ENCODE measurements around the gene NTN4. TPM values are rescaled to one million over a fixed set of nuclear protein-coding genes. Genes with fewer than 3 reads are reported as not detected.

NTN4 gene
- 51.9 and 135 TPM in 2 replicates for total RNA-seq

DNA sequence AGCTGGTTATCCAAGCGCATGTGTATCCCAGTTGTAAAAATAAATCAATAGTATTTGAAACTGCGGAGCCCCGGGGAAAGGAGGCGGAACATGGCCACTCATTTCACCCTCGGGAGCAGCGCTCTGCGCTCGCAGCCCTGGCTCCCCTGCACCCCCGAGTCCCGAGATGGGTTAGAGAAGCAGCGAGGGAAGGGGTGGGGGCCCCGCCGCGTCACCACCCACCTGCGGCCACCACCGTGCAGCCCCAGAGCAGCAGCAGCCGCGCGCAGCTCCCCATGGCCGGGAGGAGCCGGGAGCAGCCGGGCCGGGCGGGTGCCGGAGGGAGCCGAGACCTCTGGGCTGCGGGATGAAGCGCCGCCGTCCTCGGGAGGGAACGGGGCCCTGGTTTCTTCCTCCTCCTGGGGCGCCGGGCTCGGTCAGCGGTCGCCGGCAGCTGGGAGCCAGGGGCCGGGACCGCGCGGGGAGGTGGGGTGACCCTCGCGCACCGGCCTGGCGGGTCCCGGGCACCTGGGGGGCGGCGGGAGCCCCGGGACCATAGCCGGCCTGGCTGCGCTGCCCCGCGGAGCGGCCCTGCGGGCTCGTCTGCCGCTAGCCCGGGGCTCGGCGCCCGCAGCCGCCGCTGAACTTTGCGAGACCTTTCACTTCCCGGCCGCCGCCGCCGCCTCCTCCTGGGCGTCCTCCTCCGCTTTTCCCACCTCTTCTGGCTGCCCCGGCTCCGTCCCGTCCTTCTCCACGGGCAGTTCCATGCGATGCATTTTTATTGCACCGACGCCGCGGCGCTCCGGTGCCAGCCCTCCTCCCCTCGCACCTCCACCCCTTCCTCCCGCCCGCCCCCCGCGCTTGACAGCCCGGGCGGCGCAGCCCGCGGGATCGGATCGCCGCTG lies at the start of gene NTN4:
TSS of gene NTN4 (minus strand) at position 732 of the 884 bp plus-strand sequence. CDS start at position 277, 455 bp downstream.
- peak within 1 kb of the TSS; percentile 61 for H3K4me3 ChIP-seq (ENCODE audit: low read depth, low read length)
- TF ChIP-seq, protein P1, sequence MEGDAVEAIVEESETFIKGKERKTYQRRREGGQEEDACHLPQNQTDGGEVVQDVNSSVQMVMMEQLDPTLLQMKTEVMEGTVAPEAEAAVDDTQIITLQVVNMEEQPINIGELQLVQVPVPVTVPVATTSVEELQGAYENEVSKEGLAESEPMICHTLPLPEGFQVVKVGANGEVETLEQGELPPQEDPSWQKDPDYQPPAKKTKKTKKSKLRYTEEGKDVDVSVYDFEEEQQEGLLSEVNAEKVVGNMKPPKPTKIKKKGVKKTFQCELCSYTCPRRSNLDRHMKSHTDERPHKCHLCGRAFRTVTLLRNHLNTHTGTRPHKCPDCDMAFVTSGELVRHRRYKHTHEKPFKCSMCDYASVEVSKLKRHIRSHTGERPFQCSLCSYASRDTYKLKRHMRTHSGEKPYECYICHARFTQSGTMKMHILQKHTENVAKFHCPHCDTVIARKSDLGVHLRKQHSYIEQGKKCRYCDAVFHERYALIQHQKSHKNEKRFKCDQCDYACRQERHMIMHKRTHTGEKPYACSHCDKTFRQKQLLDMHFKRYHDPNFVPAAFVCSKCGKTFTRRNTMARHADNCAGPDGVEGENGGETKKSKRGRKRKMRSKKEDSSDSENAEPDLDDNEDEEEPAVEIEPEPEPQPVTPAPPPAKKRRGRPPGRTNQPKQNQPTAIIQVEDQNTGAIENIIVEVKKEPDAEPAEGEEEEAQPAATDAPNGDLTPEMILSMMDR (IDR thresholded peaks at IDR 0.05; ENCODE audit: insufficient read depth, low read depth, low read length): no peak
- peak; percentile 28 for DNase-seq (ENCODE audit: low read depth)

DNA sequence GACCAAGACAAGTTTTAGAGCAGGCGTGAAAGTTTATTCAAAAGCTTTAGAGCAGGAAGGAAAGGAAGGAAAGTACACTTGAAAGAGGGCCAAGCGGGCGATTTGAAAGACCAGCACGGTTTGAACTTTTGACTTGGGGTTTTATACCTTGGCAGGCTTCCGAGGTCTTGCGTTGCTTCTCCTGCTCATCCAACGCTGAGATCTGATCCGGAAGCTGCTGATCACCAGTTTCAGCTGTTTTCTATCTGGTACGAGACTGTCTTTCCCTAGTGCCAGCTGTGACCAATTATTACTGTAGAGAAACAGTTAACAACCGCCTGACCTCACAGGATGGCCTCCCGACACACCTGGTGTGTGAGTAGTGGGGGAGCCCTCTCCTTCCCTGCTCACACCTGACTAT lies 47.6 kb upstream of the NTN4 start:
- TF ChIP-seq, protein P1 (IDR thresholded peaks at IDR 0.05; ENCODE audit: insufficient read depth, low read depth, low read length): no peak
- DNase-seq (ENCODE audit: low read depth): peak; percentile 59
- H3K4me3 ChIP-seq (ENCODE audit: low read depth, low read length): no peak overlapping the region

DNA sequence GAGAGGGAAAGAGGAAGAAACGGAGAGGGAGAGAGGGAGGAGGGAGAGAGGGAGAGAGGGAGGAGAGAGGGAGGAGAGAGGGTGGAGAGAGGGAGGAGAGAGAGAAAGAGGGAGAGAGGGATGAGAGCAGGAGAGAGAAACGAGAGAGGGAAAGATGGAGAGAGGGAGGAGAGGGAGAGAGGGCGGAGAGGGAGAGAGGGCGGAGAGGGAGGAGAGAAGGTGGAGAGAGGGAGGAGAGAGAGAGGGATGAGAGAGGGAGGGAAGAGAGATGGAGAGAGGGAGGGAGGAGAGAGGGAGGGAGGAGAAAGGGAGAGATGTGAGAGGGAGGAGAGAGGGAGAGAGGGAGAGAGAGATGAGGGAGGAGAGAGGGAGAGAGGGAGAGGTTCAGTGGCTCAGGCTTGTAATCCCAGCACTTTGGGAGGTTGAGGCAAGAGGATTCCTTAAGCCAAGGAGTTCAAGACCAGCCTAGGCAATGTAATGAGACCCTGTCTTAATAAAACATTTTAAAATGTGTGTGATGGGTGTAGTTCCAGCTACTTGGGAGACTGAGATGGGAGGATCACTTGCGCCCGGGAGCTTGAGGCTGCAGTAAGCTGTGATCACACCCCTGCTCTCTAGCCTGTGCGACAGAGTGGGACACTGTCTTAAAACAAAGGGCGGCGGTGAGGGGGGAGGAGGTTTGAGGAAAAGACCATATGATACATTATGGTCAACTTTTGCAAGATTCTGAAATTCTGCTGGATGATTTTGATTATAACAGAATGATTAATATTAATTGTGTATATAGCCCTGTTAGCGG lies 46.9 kb upstream of the NTN4 start:
- TF ChIP-seq, protein P1 (IDR thresholded peaks at IDR 0.05; ENCODE audit: insufficient read depth, low read depth, low read length): no peak
- H3K4me3 ChIP-seq (ENCODE audit: low read depth, low read length): no peak overlapping the region
- no peak for DNase-seq (ENCODE audit: low read depth)

DNA sequence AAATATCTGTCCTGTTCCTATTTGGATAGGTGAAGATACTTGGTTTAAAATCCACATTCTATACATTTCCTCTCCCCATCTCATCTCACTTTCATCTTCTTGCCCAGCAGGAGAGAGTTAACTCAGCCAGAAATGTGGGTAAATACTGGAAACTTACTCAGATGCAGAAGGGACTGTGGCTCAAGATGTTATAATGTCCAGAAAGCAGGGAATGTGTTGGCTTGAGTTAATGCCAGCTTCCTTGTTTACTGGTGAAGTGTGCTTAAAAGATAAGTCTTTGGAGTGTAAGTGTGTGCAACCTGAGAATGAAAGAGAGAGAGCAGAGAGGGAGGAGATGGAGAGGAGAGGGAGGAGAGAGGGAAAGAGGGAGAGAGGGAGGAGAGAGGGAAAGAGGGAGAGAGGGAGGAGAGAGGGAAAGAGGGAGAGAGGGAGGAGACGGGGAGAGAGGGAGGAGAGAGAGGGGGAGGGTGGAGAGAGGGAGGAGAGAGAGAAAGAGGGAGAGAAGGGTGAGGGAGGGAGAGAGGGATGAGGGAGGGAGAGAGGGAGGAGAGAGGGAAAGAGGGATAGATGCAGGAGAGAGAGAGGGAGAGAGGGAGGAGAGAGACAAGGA lies 46.2 kb upstream of the NTN4 start:
- no peak overlapping the region for H3K4me3 ChIP-seq (ENCODE audit: low read depth, low read length)
- TF ChIP-seq, protein P1 (IDR thresholded peaks at IDR 0.05; ENCODE audit: insufficient read depth, low read depth, low read length): no peak
- peak; percentile 21 for DNase-seq (ENCODE audit: low read depth)

DNA sequence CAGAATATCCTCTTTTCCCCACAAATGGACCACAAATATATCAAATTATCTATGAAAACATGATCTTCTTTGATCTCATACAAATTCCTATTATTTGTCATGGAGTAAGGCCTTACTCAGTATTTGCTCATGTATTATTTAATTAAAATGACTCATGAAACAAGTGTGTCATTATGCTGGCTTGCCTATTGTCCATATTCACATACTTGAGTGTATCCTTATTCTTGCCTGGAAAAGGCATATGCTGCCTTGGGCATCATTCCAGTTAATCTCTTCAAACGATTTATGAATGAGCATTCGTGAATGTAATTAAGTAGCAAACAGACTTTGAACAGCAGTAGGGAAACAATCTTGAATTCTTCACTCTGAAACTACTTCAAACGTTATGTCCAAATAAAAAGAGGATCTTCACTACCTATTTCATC lies 45.6 kb upstream of the NTN4 start:
- DNase-seq (ENCODE audit: low read depth): no peak
- H3K4me3 ChIP-seq (ENCODE audit: low read depth, low read length): no peak overlapping the region
- TF ChIP-seq, protein P1 (IDR thresholded peaks at IDR 0.05; ENCODE audit: insufficient read depth, low read depth, low read length): no peak

DNA sequence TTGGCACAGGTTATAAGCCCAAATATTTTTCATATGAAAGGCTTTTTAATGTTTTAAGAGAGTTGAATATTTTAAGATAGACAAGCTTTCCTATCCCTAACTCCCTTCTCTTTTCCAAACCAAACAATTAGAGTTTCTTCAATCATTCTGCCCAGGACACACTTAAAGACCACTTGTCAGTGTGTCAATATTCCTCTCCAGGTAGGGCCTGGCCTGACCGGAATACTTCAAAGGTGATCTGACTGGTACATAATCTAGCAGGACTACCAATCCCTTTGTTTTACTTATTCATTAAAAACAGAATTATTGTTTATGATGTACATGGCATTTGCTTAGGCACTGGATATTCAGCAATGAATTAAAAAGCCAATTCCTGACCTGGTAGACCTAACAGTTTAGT lies 44.0 kb upstream of the NTN4 start:
- TF ChIP-seq, protein P1 (IDR thresholded peaks at IDR 0.05; ENCODE audit: insufficient read depth, low read depth, low read length): no peak
- no peak overlapping the region for H3K4me3 ChIP-seq (ENCODE audit: low read depth, low read length)
- no peak for DNase-seq (ENCODE audit: low read depth)

All from fibroblast of villous mesenchyme (primary cell).